Sigmoid colon (tissue), 4 donors: Measurements from ENCODE around the gene SLC6A9.

Experiments
- CTCF ChIP-seq, 4 experiments: fragments of 450-650 bp in 3 of 4; fragments of 200-600 bp in 1 of 4; IDR thresholded peaks; one replicate each; pipeline ENCODE4 v1.5.1; 2016 to 2019; ENCODE audit warnings: antibody characterized with exemption in 4 of 4, mild to moderate bottlenecking in 3 of 4, moderate library complexity in 2 of 4
- EP300 ChIP-seq, 4 donors: sonication (generic); formaldehyde crosslinking; IDR thresholded peaks; one replicate each; pipeline ENCODE4 v1.6.1; 2017; ENCODE audit warnings: antibody characterized with exemption in 4 of 4

GRCh38 chr1:43951021-43951985 lies 80.0 kb downstream of the SLC6A9 start:
- TF ChIP-seq CTCF (IDR thresholded peaks at IDR 0.05) (no peak), EP300 (IDR thresholded peaks at IDR 0.05) (no peak)
